ENCODE results near the gene SEMA3F. TPM values are rescaled to one million over a fixed set of nuclear protein-coding genes. Genes with fewer than 3 reads are reported as not detected.

The SEMA3F gene
- total and polyA plus RNA-seq, 10 of the 15 experiments (the other 5 are each of a cell fraction or from before 2014, with no cell fraction given), result 0.08 to 0.28 (median 0.12) TPM; not detected in 6

GRCh38 chr3:50235716-50236483 is 80.8 kb downstream of the SEMA3F start, which contains the start of gene GNAI2 (continued):
- TF ChIP-seq, protein P1, sequence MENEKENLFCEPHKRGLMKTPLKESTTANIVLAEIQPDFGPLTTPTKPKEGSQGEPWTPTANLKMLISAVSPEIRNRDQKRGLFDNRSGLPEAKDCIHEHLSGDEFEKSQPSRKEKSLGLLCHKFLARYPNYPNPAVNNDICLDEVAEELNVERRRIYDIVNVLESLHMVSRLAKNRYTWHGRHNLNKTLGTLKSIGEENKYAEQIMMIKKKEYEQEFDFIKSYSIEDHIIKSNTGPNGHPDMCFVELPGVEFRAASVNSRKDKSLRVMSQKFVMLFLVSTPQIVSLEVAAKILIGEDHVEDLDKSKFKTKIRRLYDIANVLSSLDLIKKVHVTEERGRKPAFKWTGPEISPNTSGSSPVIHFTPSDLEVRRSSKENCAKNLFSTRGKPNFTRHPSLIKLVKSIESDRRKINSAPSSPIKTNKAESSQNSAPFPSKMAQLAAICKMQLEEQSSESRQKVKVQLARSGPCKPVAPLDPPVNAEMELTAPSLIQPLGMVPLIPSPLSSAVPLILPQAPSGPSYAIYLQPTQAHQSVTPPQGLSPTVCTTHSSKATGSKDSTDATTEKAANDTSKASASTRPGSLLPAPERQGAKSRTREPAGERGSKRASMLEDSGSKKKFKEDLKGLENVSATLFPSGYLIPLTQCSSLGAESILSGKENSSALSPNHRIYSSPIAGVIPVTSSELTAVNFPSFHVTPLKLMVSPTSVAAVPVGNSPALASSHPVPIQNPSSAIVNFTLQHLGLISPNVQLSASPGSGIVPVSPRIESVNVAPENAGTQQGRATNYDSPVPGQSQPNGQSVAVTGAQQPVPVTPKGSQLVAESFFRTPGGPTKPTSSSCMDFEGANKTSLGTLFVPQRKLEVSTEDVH (IDR thresholded peaks at IDR 0.05; ENCODE audit: low read depth, partially characterized antibody), result no peak
- no peak for TF ChIP-seq EED (IDR thresholded peaks at IDR 0.05; ENCODE audit: low read depth)
- TF ChIP-seq TCF3 (IDR thresholded peaks at IDR 0.05; ENCODE audit: borderline replicate concordance, insufficient read depth, low read depth, low read length), result peak; percentile 50; the same call in 1 of the 2 replicates
- no peak for TF ChIP-seq ZNF622 (IDR thresholded peaks at IDR 0.05)
- no peak for TF ChIP-seq MTA3 (IDR thresholded peaks at IDR 0.05; ENCODE audit: borderline replicate concordance, low read length)
- no peak for TF ChIP-seq ZBTB11 (CRISPR knock-in tag; IDR thresholded peaks at IDR 0.05)
- no peak for TF ChIP-seq FOXM1 (IDR thresholded peaks at IDR 0.05; ENCODE audit: low read depth, low read length)
- no peak for TF ChIP-seq ZNF207 (IDR thresholded peaks at IDR 0.05; ENCODE audit: borderline replicate concordance)
- TF ChIP-seq NFXL1 (IDR thresholded peaks at IDR 0.05; ENCODE audit: borderline replicate concordance), result no peak; the same call in 1 of the 2 replicates
- TF ChIP-seq ESRRA (IDR thresholded peaks at IDR 0.05; ENCODE audit: low read length), result no peak
- TF ChIP-seq RB1 (IDR thresholded peaks at IDR 0.05; ENCODE audit: borderline replicate concordance), result peak; percentile 76; the same call in 1 of the 2 replicates
- TF ChIP-seq ZNF384 (IDR thresholded peaks at IDR 0.05; ENCODE audit: borderline replicate concordance, low read depth, low read length), result no peak
- TF ChIP-seq, protein P2, sequence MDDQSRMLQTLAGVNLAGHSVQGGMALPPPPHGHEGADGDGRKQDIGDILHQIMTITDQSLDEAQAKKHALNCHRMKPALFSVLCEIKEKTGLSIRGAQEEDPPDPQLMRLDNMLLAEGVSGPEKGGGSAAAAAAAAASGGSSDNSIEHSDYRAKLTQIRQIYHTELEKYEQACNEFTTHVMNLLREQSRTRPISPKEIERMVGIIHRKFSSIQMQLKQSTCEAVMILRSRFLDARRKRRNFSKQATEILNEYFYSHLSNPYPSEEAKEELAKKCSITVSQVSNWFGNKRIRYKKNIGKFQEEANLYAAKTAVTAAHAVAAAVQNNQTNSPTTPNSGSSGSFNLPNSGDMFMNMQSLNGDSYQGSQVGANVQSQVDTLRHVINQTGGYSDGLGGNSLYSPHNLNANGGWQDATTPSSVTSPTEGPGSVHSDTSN (IDR thresholded peaks at IDR 0.05; ENCODE audit: insufficient replicate concordance, low read depth, low read length), result no peak
- TF ChIP-seq NKRF (conservative IDR thresholded peaks at IDR 0.05), result peak; percentile 88
- peak; percentile 67 for TF ChIP-seq ZNF687 (IDR thresholded peaks at IDR 0.05)
